Uterus (tissue), 4 donors: ENCODE results near the gene TAP2. TPM values are rescaled to one million over a fixed set of nuclear protein-coding genes. Genes with fewer than 3 reads are reported as not detected.
A peak's percentile ranks its signal among the peaks of the same experiment; 100 is the strongest.
"Not testable (repeated sequence)": the region's sequence is repeated elsewhere in the genome, so short reads cannot be mapped to it uniquely, and the experiment has no call there.

Experiments used
- DNase-seq, 2 donors: peaks; one replicate each; pipeline ENCODE4 v3.0.0-alpha.2; 2019 to 2020
- H3K27ac ChIP-seq, 2 donors: fragments of 200-600 bp; sonication (generic); 1 replicate in 1 of 2; 2 replicates in 1 of 2; pipeline ENCODE4 v1.5.1; 2016 to 2018
- H3K27me3 ChIP-seq, 2 donors: fragments of 200-600 bp; sonication (generic); one replicate each; pipeline ENCODE4 v1.5.1; 2018 to 2019; ENCODE audit warnings: control low read depth in 1 of 2
- H3K36me3 ChIP-seq, 2 donors: fragments of 200-600 bp; sonication (generic); one replicate each; pipeline ENCODE4 v1.5.1; 2019; ENCODE audit warnings: control low read depth in 1 of 2
- H3K4me1 ChIP-seq, 2 donors: fragments of 200-600 bp; sonication (generic); one replicate each; pipeline ENCODE4 v1.5.1; 2018 to 2019; ENCODE audit warnings: control low read depth in 1 of 2
- H3K4me3 ChIP-seq, 2 donors: fragments of 200-600 bp; sonication (generic); 1 replicate in 1 of 2; 2 replicates in 1 of 2; pipeline ENCODE4 v1.5.1; 2018 to 2019; ENCODE audit warnings: mild to moderate bottlenecking in 1 of 2
- H3K9me3 ChIP-seq, 2 donors: fragments of 200-600 bp; sonication (generic); one replicate each; pipeline ENCODE4 v1.5.1; 2019; ENCODE audit warnings: control low read depth in 1 of 2
- POLR2A ChIP-seq, 2 donors: fragments of 450-650 bp; IDR thresholded peaks; one replicate each; pipeline ENCODE4 v1.6.1; 2016; ENCODE audit warnings: antibody characterized with exemption in 2 of 2, mild to moderate bottlenecking in 1 of 2, moderate library complexity in 1 of 2
- intact Hi-C: fragments of 100-400 bp; cut with DNase I; formaldehyde crosslinking; loops from one replicate; pipeline ENCODE4 v1.15.1; 2023; ENCODE audit warnings: low total_unique reads
- total RNA-seq, 4 donors: library from RNA; depleted of rRNA in 3 of 4; stranded (reverse); fragments of >200 nt in 3 of 4; gene quantifications; one replicate each; pipeline versions ENCODE4 v1.1.0 to v1.2.4, GENCODE V29; 2014 to 2023
- TF ChIP-seq, protein P1 (sequence below), 4 experiments: fragments of 200-600 bp in 2 of 4; fragments of 450-650 bp in 2 of 4; sonication (generic) in 2 of 4; IDR thresholded peaks; one replicate each; pipeline ENCODE4 v1.5.1; 2016 to 2019; ENCODE audit warnings: antibody characterized with exemption in 4 of 4, mild to moderate bottlenecking in 2 of 4, moderate library complexity in 1 of 4
- donor health status: DM: yes; HTN: yes; CAD: no.

Gene TAP2
- total RNA-seq, 4 donors from 2014 or later = 3.0 to 42.4 (median 21.5) TPM

GRCh38 chr6:32883789-32884188, 45.2 kb upstream of the TAP2 start:
- Histone ChIP-seq H3K4me3 (no peak overlapping the region), H3K27ac (no peak overlapping the region)

GRCh38 chr6:32882879-32883250, 44.3 kb upstream of the TAP2 start:
- H3K4me1 ChIP-seq = peaks cover 0 to 7% of the 10 kb centered on the region in 2 donors
- no peak overlapping the region for H3K4me3 ChIP-seq
- DNase-seq = no peak
- H3K36me3 ChIP-seq = no peaks in the 10 kb centered on the region
- TF ChIP-seq, protein P1, sequence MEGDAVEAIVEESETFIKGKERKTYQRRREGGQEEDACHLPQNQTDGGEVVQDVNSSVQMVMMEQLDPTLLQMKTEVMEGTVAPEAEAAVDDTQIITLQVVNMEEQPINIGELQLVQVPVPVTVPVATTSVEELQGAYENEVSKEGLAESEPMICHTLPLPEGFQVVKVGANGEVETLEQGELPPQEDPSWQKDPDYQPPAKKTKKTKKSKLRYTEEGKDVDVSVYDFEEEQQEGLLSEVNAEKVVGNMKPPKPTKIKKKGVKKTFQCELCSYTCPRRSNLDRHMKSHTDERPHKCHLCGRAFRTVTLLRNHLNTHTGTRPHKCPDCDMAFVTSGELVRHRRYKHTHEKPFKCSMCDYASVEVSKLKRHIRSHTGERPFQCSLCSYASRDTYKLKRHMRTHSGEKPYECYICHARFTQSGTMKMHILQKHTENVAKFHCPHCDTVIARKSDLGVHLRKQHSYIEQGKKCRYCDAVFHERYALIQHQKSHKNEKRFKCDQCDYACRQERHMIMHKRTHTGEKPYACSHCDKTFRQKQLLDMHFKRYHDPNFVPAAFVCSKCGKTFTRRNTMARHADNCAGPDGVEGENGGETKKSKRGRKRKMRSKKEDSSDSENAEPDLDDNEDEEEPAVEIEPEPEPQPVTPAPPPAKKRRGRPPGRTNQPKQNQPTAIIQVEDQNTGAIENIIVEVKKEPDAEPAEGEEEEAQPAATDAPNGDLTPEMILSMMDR (IDR thresholded peaks at IDR 0.05) = no peak
- TF ChIP-seq POLR2A (IDR thresholded peaks at IDR 0.05) = no peak
- no peak overlapping the region for H3K27ac ChIP-seq
- H3K9me3 ChIP-seq = no peaks in the 10 kb centered on the region
- no peaks in the 10 kb centered on the region for H3K27me3 ChIP-seq
- intact Hi-C loops = loop anchor here (5.0 to 10.0 kb wide), 2 partner anchors 52 to 104 kb away; no protein-coding TSS in a partner anchor

More at GRCh38 chr6:32883789-32884188, 45.2 kb upstream of the TAP2 start:
- TF ChIP-seq, protein P1 (IDR thresholded peaks at IDR 0.05) = no peak
- no peak for TF ChIP-seq POLR2A (IDR thresholded peaks at IDR 0.05)
- DNase-seq = peak in 1 of 2 donors; percentile 36
- Histone ChIP-seq H3K9me3 (no peaks in the 10 kb centered on the region), H3K36me3 (no peaks in the 10 kb centered on the region), H3K4me1 (peaks cover 0 to 7% of the 10 kb centered on the region in 2 donors), H3K27me3 (no peaks in the 10 kb centered on the region)
- intact Hi-C loops = loop anchor here (5.0 to 10.0 kb wide), 2 partner anchors 51 to 104 kb away; no protein-coding TSS in a partner anchor

GRCh38 chr6:32880962-32881361, 42.4 kb upstream of the TAP2 start:
- H3K9me3 ChIP-seq, H3K27me3 ChIP-seq, H3K27ac ChIP-seq, H3K36me3 ChIP-seq, H3K4me3 ChIP-seq, DNase-seq, H3K4me1 ChIP-seq: not testable (repeated sequence)
- intact Hi-C loops = loop anchor here (5.0 to 10.0 kb wide), 2 partner anchors 54 to 106 kb away; no protein-coding TSS in a partner anchor

DNA sequence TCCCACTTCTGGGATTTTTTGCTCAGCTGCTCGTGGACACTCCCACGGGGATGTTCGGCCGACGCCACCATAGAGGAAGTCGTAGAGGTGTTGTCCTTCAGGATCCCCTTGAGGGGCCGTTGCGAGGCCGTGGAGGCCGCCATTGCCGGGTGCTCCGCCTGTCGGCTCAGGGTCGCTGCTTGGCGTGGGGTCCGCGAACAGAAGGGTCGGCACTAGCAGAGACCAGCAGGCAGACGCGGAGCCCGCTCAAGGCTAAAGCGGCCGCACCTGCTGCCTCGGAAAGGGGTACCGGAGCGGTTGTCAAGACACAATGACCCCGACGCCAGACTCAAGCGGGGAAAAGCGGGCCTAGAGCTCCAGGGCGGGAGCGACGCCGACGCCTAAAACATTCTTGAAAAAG, 41.2 kb upstream of the TAP2 start:
- no peak overlapping the region for H3K4me3 ChIP-seq
- H3K9me3 ChIP-seq = no peaks in the 10 kb centered on the region
- DNase-seq = no peak
- no peaks in the 10 kb centered on the region for H3K4me1 ChIP-seq
- intact Hi-C loops = loop anchor here (5.0 to 10.0 kb wide), 2 partner anchors 55 to 108 kb away; no protein-coding TSS in a partner anchor
- H3K36me3 ChIP-seq = no peaks in the 10 kb centered on the region
- TF ChIP-seq POLR2A (IDR thresholded peaks at IDR 0.05) = no peak
- TF ChIP-seq, protein P1 (IDR thresholded peaks at IDR 0.05) = no peak
- H3K27ac ChIP-seq = no peak overlapping the region
- no peaks in the 10 kb centered on the region for H3K27me3 ChIP-seq

DNA sequence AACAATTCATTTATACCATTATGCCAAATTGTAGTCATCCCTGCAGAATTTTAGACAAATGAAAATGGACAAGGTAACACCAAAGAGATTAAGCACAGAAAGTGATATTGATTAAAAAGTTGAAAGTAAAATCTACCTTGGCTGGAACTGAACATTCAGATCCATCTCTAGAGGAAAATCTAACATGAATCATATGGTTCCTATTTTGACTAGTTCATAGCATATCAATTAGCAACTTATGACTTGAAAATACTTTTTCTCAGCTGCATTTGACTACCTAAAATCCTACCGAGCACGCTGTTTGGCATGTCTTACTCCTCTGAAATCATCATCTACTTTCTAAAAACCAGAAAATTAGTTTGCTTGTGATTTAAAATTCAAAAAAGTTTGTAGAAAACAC, 38.1 kb upstream of the TAP2 start:
- no peaks in the 10 kb centered on the region for H3K4me1 ChIP-seq
- no peaks in the 10 kb centered on the region for H3K9me3 ChIP-seq
- TF ChIP-seq POLR2A (IDR thresholded peaks at IDR 0.05) = no peak
- peaks cover 0 to 8% of the 10 kb centered on the region in 2 donors for H3K27me3 ChIP-seq
- no peak overlapping the region for H3K27ac ChIP-seq
- no peak overlapping the region for H3K4me3 ChIP-seq
- no peak for DNase-seq
- H3K36me3 ChIP-seq = no peaks in the 10 kb centered on the region
- intact Hi-C loops = no loop called here

- H3K9me3 ChIP-seq, H3K4me1 ChIP-seq, DNase-seq, H3K27me3 ChIP-seq, H3K36me3 ChIP-seq, intact Hi-C loops, H3K27ac ChIP-seq, H3K4me3 ChIP-seq: not testable (repeated sequence)
Observed at GRCh38 chr6:32873947-32874346, 35.4 kb upstream of the TAP2 start.
